OCI-LY3 (cell line): ENCODE measurements around the gene UGCG.

Experiments used
- EZH2phosphoT487 ChIP-seq: fragments of 200-600 bp; shearing (Covaris generic); IDR thresholded peaks from 2 replicates; pipeline ENCODE4 v1.6.1; 2018; ENCODE audit warnings: antibody characterized with exemption, mixed run types, low read depth
- TF ChIP-seq, protein P1 (sequence below): fragments of 200-600, 300-600 bp; sonication (generic); IDR thresholded peaks from 2 replicates; pipeline ENCODE4 v1.5.1; 2014; ENCODE audit warnings: antibody characterized with exemption, low read length, low read depth

- TF ChIP-seq, protein P1, sequence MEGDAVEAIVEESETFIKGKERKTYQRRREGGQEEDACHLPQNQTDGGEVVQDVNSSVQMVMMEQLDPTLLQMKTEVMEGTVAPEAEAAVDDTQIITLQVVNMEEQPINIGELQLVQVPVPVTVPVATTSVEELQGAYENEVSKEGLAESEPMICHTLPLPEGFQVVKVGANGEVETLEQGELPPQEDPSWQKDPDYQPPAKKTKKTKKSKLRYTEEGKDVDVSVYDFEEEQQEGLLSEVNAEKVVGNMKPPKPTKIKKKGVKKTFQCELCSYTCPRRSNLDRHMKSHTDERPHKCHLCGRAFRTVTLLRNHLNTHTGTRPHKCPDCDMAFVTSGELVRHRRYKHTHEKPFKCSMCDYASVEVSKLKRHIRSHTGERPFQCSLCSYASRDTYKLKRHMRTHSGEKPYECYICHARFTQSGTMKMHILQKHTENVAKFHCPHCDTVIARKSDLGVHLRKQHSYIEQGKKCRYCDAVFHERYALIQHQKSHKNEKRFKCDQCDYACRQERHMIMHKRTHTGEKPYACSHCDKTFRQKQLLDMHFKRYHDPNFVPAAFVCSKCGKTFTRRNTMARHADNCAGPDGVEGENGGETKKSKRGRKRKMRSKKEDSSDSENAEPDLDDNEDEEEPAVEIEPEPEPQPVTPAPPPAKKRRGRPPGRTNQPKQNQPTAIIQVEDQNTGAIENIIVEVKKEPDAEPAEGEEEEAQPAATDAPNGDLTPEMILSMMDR: no peak
- no peak for TF ChIP-seq EZH2phosphoT487
Observed at GRCh38 chr9:111852291-111852690, 44.3 kb upstream of the UGCG start.
